Measurements from ENCODE around the gene BAIAP2. TPM values are rescaled to one million over a fixed set of nuclear protein-coding genes. Genes with fewer than 3 reads are reported as not detected.
A peak's percentile ranks its signal among the peaks of the same experiment; 100 is the strongest.

The BAIAP2 gene
- total and polyA plus RNA-seq, 12 donors, result 3.1 to 33.4 (median 14.6) TPM

DNA sequence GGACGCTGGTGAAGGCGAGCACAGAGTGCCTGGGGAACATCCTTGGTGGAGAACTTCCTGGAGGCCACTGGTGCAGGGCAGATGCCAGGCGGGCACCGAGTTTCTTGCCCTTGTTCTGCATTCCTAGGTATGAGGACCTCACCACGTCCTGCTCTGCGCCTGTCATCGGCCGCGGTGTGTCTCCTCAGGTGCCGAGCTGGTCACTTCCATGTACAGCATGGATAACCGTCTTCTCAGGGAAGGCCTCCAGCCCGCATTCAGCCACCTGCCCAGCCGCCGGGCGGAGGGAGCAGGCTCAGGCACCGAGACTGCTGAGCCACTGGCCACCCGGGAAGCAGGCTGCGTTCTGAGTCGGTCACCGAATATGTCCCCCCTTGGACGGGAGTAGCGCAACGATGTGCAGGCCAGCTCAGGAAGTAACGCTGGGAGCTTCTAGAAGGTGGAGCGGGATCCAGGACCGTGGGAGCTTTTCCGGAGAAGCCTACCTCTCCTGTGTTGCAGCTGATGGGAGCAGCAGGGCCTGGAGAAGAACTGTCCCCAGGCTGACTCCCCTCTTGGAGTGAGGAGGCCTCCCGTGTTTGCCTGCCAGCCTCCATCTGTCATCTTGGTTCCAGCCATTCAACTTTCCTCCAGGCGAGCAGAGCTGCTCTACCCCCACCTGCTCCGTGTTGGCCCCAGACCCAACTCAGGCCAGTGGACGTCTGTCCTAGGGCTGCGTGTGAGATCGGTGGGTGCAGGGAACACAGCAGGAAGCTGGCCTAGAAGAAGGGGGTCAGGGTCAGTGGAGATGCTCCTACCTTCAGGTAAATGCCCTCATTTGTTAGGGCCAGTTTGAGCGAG, 2.1 kb upstream of the BAIAP2 start:
- H3K4me3 ChIP-seq, result no peak overlapping the region
- no peaks in the 10 kb centered on the region for H3K36me3 ChIP-seq (replicated peaks in 1 of 2)
- WGBS, 4 donors, result 85 to 90% (median 87%) methylated on average over 15 to 34 of the region's 34 CpGs
- peak overlapping the region in 2 of 5 donors; percentile 5 to 42 for H3K27ac ChIP-seq
- H3K27me3 ChIP-seq, result peaks cover 9% of the 10 kb centered on the region
- intact Hi-C loops (cut with DNase I), result no loop called here
- peaks cover 12 to 24% of the 10 kb centered on the region in 2 donors for H3K4me1 ChIP-seq (replicated peaks in 1 of 2)
- no peak for DNase-seq
- H3K9me3 ChIP-seq (replicated peaks in 1 of 3), result no peaks in the 10 kb centered on the region
- no peak for TF ChIP-seq CTCF (IDR thresholded peaks at IDR 0.05)
- no peak for TF ChIP-seq POLR2A (IDR thresholded peaks at IDR 0.05)

GRCh38 chr17:81033535-81034167, 1.3 kb upstream of the BAIAP2 start:
- TF ChIP-seq POLR2A (IDR thresholded peaks at IDR 0.05) (no peak), CTCF (IDR thresholded peaks at IDR 0.05) (no peak)
- no peaks in the 10 kb centered on the region for H3K36me3 ChIP-seq (replicated peaks in 1 of 2)
- H3K4me3 ChIP-seq, result peak overlapping the region in 1 of 4 donors; percentile 82
- peaks cover 20 to 32% of the 10 kb centered on the region in 2 donors for H3K4me1 ChIP-seq (replicated peaks in 1 of 2)
- H3K27ac ChIP-seq, result peak overlapping the region in 2 of 5 donors; percentile 5 to 61
- no peaks in the 10 kb centered on the region for H3K9me3 ChIP-seq (replicated peaks in 1 of 3)
- intact Hi-C loops (cut with DNase I), result no loop called here
- DNase-seq, result peak in 1 of 7 donors; percentile 40
- 45 to 57% (median 51%) methylated on average over 22 of the region's 22 CpGs for WGBS, 4 donors
- H3K27me3 ChIP-seq, result peaks cover 1% of the 10 kb centered on the region

GRCh38 chr17:81034168-81034777, 678 bp upstream of the BAIAP2 start:
- H3K9me3 ChIP-seq (replicated peaks in 1 of 3), result no peaks in the 10 kb centered on the region
- H3K27ac ChIP-seq, result peak overlapping the region in 2 of 5 donors; percentile 26 to 61
- no peak for TF ChIP-seq CTCF (IDR thresholded peaks at IDR 0.05)
- H3K4me1 ChIP-seq (replicated peaks in 1 of 2), result peaks cover 20 to 38% of the 10 kb centered on the region in 2 donors
- no peaks in the 10 kb centered on the region for H3K36me3 ChIP-seq (replicated peaks in 1 of 2)
- no peaks in the 10 kb centered on the region for H3K27me3 ChIP-seq
- WGBS, 4 donors, result 2 to 12% (median 4%) methylated on average over 6 to 49 of the region's 49 CpGs
- no peak for DNase-seq
- peak overlapping the region in 3 of 4 donors; percentile 18 to 82 (median 56) for H3K4me3 ChIP-seq
- intact Hi-C loops (cut with DNase I), result no loop called here
